GM03348 (cell line): ENCODE measurements around the gene PAX3.

ENCODE experiments used
- DNase-seq: peaks from one replicate; pipeline ENCODE4 v3.0.0; 2012; ENCODE audit warnings: low spot score

The PAX3 gene

GRCh38 chr2:222298311-222299150 is at the start of gene PAX3:
PAX3 (minus strand) TSS chr2:222298998; CDS start chr2:222298615, 383 bp downstream.
- DNase-seq: peak; percentile 93

- no peak for DNase-seq
Measured at GRCh38 chr2:222341331-222341730, 42.5 kb upstream of the PAX3 start.

DNA sequence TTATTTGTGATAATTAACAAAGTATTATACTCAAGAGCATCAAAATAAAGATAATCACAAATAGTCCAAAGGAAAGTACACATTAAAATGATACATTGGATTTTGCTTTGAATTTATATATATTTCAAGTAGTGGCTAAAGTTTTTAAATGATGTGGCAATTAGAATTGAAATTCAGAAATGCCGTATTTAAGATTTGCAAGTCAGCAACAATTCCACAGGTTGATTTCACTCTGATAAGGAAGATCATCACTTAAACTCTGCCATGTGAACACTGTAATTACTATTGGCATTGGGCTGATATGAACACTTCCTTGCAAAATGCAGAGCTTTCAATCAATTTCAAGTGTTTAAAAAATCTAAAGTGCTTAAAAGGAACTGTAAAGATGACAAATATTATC is 39.6 kb upstream of the PAX3 start:
- no peak for DNase-seq

DNA sequence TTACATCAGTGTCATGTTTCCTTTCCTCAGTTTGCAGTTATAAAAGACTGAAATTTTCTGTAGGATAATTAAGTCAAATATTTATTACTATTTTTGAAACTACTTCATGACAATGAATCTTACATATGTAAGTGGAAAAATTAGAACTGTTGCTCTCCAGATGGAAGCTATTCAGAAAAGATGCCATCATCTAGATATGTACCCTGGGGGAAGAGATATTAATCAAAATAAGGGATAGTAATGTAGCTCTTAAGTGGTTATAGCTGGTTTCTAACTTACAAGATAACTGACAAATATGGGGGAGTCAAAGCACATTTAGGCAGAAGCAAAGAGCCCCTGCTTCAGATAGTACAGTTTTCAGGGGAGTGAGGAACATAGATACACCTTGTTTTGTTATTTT is 38.1 kb upstream of the PAX3 start:
- no peak for DNase-seq

GRCh38 chr2:222336442-222336841 is 37.6 kb upstream of the PAX3 start:
- no peak for DNase-seq

DNA sequence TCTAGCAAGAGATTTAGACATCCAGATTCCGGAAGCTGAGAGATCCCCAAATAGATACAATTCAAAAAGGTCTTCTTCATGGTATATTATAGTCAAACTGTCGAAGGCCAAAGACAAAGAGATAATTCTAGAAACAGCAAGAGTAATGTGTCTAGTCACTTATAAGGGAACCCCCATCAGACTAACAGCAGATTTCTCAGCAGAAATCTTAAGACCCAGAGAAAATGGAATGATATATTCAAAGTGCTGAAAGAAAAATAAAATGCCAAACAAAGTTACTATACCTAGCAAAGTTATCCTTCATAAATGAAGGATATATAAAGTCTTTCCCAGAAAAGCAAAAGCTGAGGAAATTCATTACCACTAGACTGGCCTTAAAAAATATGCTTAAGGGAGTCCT is 36.1 kb upstream of the PAX3 start:
- DNase-seq: no peak

DNA sequence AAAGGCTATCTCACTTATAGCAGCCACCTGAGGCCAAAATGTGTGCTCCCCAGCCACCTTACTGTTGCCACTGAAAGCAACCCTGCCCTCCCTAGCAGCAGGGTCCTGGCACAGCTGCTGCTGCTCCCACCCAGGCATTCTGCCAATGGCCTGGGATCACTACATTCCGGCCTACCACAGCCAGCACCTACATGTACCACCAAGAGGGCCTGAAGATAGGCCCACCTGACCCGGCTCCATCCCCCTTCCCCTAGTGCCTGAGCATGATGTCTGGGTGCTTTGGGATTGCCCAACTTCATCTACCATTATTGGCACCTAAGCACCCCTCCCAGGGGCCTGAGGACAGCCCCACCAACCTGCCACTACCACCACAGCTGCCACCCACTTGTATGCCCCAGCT is 34.6 kb upstream of the PAX3 start:
- DNase-seq: no peak

GRCh38 chr2:222332116-222332515 is 33.3 kb upstream of the PAX3 start:
- DNase-seq: no peak

DNA sequence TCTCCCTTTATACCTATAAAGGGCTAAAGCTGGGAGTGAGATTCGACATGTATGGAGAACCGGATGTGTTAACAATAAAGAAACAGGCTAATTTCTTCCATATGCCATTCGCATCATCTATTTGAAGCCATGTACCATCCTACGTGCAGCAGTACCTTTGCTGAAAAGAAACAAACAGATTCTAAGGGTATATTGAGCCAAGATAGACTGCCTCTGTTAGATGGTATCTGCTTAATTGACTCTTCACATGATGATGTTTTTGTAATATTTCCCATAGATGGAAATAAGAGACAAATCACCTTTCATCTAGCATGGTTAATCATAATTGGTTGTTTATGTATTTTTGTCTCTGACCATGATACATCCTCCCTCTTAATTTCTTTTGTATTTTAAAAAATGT is 32.1 kb upstream of the PAX3 start:
- no peak for DNase-seq

DNA sequence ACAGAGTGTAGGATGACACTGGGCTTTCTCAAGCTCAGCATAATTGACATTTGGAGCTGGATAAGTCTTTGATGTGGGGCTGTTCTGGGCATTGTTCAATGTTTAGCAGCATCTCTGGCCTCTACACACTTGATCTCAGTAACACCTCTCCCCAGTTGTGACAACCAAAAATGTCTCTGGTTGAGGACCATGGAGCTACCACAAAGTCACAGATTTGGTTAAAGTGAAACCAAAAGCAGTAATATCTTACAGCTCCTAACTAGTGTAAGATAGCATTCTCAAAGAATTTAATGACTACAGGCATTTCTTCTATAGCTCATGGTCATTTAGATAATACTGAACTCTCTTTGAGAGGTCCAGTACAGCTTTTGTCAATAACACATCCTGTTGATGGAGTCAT is 23.4 kb upstream of the PAX3 start:
- DNase-seq: no peak

- peak; percentile 31 for DNase-seq
Measured at GRCh38 chr2:222320436-222321395, 21.9 kb upstream of the PAX3 start.

DNA sequence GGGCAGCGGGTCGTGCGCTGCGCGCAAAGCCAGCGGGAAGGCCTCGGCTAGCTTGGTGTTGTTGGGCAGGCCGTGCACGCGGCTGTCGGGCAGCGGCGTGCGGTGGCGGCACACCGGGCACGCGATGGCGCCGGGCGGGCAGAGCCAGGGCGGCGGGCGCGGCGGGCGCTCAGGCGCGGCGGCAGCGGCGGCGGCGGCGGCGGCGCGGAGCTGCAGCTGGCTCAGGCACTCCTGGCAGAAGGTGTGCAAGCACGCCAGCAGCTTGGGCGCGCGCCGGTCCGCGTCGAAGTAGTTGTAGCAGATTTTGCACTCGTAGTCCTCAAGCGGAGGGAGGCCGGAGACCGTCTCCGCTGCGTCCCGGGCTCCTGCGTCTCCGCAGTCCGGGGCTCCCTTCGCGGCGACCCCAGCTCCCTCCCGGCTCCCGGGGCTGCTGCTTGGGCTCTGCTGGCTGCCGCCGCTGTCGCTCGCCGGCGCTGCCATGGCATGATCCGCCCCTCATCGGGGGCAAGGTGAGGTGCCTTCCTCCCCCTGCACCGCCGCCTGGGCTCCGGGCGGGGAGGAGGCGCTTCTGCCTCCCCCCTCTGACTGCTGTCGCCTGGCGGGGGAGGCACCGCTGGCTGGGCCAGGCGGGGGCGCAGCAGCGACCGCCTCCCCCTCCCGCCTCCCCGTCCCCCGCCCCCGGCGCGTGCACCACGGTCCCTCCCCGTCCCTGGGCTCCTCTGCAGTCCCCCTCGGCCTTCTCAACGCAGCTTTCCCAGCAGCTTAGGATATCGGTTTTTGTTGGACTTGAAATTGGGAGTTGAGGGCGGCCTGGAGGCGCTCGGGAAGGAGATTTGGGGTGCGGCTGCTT is 21.0 kb upstream of the PAX3 start:
- DNase-seq: no peak

GRCh38 chr2:222318712-222319585 is 20.2 kb upstream of the PAX3 start:
- peak; percentile 57 for DNase-seq

GRCh38 chr2:222318026-222318711 is 19.4 kb upstream of the PAX3 start:
- DNase-seq: peak; percentile 68

- DNase-seq: no peak
Measured at GRCh38 chr2:222315443-222316121, 16.8 kb upstream of the PAX3 start.

- DNase-seq: no peak
Measured at GRCh38 chr2:222313816-222314215, 15.0 kb upstream of the PAX3 start.

DNA sequence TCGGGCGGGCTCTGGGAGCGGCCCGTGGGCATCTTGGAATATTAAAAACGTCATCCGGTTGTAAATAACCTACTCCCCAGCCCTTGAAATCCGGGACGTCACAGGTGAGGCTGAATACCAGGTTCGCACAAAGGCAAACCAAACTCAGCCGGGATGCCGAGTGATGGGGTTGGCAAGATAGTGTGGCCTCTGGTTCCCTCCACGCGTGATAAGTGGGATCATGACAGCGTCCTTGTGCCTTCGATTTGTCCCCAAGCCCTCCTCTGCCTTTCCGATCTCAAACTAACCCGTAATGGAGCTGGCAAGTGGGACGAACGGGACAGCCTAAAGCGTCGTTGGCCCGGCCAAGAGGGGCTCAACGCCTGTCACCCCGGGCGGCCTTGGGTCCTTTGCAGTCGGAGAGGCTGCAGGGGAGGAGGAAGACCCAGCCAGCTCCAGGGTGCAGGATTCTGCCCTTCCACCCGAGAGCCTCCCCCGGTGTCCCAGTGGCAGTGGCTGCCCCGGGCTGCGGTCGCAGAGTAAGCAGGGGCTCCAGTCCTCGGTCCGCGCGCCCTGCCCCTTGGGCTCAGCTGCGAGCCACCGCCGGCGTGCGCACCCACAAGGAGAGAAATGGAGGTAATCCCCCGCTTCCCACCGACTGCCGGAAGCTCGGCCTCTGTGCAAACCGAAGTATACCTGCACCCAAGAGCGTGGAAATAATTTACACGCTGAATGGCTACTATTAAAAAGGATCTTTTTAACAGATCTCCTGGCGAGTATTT is 13.4 kb upstream of the PAX3 start:
- no peak for DNase-seq

DNA sequence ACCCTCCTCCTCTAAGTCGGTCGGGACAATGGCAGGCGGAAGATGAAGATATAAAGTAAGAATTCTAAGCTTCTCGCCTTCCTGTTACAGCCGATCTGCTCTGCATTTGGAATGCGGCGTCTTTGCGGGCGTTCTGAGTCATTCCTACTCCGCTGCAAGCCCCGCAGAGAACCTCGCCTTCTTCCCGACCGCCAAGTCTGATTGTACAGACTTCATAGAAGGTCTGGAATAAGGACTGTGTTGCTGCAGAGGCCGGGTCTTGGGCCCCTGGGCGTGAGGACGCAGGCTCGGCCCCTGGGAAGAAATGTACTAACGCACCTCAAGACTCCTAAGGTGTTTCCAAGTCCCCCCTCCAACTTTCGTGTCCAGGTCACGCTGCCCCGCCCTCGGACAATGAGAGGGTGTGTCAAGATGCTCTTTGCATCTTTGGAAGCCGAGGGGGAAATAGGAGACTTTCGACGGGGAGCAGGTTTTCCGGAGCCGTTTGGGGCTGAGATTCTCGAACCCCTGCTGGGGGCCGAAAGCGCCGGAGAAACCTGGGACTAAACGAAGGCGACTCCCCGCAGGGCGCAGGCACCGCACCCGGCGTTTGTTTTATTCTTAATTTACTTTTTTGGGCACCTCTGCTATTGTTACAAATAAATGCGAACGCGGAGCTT is 12.7 kb upstream of the PAX3 start:
- no peak for DNase-seq
